ENCODE results near the gene GLIPR1L2.

The GLIPR1L2 gene

DNA sequence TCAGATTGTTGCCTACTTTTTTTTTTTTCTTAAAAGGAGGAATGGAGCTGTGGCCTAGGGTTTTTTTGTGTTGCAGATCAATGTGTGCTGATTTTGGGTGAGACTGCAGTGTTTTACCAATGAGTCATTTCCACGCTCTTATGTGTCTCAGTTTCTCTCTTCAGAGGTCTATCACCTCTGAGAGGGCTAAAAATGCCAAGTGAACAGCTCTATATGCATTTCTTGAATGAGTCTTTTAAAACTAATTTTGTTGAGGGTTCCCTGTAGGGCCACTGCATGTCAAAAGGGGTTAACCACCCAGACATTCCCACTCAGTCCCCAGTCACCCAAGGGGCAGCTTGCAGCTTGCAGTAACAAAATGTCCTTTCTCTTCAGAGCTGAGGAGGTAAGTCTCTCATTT, 24.3 kb upstream of the GLIPR1L2 start:
- Histone ChIP-seq H3K4me1 (ENCODE audit: control insufficient read depth in 5 of 5, insufficient read depth in 5 of 5, low read length in 5 of 5) (no peaks in the 10 kb centered on the region), H3K36me3 (ENCODE audit: control insufficient read depth in 5 of 5, insufficient read depth in 5 of 5, low read length in 5 of 5) (peaks cover 0 to 5% (median 0%) of the 10 kb centered on the region in 5 donors), H3K27me3 (ENCODE audit: control insufficient read depth in 5 of 5, insufficient read depth in 4 of 5, low read length in 5 of 5) (no peaks in the 10 kb centered on the region), H3K9me3 (ENCODE audit: control insufficient read depth in 5 of 5, low read length in 5 of 5) (no peaks in the 10 kb centered on the region), H3K4me3 (ENCODE audit: low read depth in 1 of 5, low read length in 5 of 5) (no peak overlapping the region), H3K27ac (ENCODE audit: low read depth, low read length) (no peak overlapping the region), H3K9ac (ENCODE audit: low read length in 5 of 5) (no peak overlapping the region)

DNA sequence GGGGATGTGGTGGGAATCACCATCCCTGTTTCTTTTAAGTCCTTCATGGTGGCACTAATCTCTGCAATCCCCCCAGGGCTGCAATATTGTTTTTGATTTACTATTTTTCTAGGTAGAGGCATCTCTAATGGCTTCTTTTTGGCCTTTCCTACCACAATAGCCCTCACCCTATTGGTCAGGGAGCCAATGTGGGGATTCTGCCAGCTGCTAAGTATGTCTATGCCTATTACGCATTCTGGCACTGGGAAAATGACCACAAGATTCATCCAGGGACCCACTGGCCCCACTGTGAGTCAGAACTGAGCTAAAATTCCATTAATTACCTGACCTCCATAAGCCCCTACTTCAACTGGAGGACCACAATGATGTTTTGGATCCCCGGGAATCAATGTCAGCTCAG, 15.9 kb upstream of the GLIPR1L2 start:
- Histone ChIP-seq H3K36me3 (ENCODE audit: control insufficient read depth in 5 of 5, insufficient read depth in 5 of 5, low read length in 5 of 5) (peaks cover 0 to 5% (median 0%) of the 10 kb centered on the region in 5 donors), H3K4me1 (ENCODE audit: control insufficient read depth in 5 of 5, insufficient read depth in 5 of 5, low read length in 5 of 5) (peaks cover 0 to 15% (median 4%) of the 10 kb centered on the region in 5 donors), H3K4me3 (ENCODE audit: low read depth in 1 of 5, low read length in 5 of 5) (no peak overlapping the region), H3K9me3 (ENCODE audit: control insufficient read depth in 5 of 5, low read length in 5 of 5) (no peaks in the 10 kb centered on the region), H3K9ac (ENCODE audit: low read length in 5 of 5) (no peak overlapping the region), H3K27me3 (ENCODE audit: control insufficient read depth in 5 of 5, insufficient read depth in 4 of 5, low read length in 5 of 5) (no peaks in the 10 kb centered on the region), H3K27ac (ENCODE audit: low read depth, low read length) (no peak overlapping the region)

DNA sequence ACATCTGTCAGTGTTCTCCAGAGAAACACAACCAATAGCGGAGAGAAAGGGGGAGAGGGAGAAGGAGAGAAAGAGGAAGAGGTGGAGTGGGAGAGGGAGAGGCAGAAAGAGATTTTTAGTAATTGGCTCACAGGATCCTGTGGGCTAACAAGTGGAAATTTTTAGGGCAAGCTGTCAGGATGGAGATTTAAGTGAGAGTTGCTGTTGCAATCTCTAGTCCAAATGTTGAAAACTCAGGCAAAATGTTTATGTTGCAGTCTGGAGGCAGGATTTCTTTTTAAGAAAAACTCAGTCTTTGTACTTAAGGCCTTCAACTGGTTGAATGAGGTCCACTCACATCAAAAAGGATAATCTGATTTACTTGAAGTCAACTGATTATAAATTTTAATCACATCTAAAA, 12.5 kb upstream of the GLIPR1L2 start:
- no peak overlapping the region for H3K9ac ChIP-seq (ENCODE audit: low read length in 5 of 5)
- H3K27ac ChIP-seq (ENCODE audit: low read depth, low read length) = no peak overlapping the region
- no peaks in the 10 kb centered on the region for H3K36me3 ChIP-seq (ENCODE audit: control insufficient read depth in 5 of 5, insufficient read depth in 5 of 5, low read length in 5 of 5)
- no peaks in the 10 kb centered on the region for H3K27me3 ChIP-seq (ENCODE audit: control insufficient read depth in 5 of 5, insufficient read depth in 4 of 5, low read length in 5 of 5)
- H3K9me3 ChIP-seq (ENCODE audit: control insufficient read depth in 5 of 5, low read length in 5 of 5) = no peaks in the 10 kb centered on the region
- peaks cover 0 to 15% (median 4%) of the 10 kb centered on the region in 5 donors for H3K4me1 ChIP-seq (ENCODE audit: control insufficient read depth in 5 of 5, insufficient read depth in 5 of 5, low read length in 5 of 5)
- H3K4me3 ChIP-seq (ENCODE audit: low read depth in 1 of 5, low read length in 5 of 5) = no peak overlapping the region

DNA sequence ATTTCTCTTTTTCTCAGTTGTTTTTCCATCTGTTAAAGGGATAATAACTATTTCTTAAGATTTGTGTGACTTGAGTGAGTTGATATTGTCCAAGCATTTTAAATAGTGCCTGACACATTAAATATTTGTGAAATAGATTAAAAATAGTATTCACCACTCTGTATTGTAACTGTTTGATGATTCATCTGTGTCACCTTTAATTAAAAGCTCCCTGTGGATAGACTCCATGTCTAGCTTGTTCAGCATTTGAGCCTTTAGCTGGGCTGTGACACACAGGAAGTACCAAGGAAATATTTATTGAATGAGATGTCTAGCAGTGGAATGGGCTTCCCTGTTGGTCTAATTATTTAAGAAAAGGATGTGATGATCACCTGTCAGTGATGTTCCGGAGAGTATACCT, 1.8 kb upstream of the GLIPR1L2 start:
- Histone ChIP-seq H3K4me3 (ENCODE audit: low read depth in 1 of 5, low read length in 5 of 5) (peak overlapping the region in 1 of 5 donors; percentile 94), H3K27me3 (ENCODE audit: control insufficient read depth in 5 of 5, insufficient read depth in 4 of 5, low read length in 5 of 5) (no peaks in the 10 kb centered on the region), H3K4me1 (ENCODE audit: control insufficient read depth in 5 of 5, insufficient read depth in 5 of 5, low read length in 5 of 5) (peaks cover 0 to 21% (median 16%) of the 10 kb centered on the region in 5 donors), H3K36me3 (ENCODE audit: control insufficient read depth in 5 of 5, insufficient read depth in 5 of 5, low read length in 5 of 5) (peaks cover 0 to 3% (median 0%) of the 10 kb centered on the region in 5 donors), H3K9me3 (ENCODE audit: control insufficient read depth in 5 of 5, low read length in 5 of 5) (no peaks in the 10 kb centered on the region), H3K9ac (ENCODE audit: low read length in 5 of 5) (peak overlapping the region in 2 of 5 donors; percentile 18 to 26), H3K27ac (ENCODE audit: low read depth, low read length) (no peak overlapping the region)

DNA sequence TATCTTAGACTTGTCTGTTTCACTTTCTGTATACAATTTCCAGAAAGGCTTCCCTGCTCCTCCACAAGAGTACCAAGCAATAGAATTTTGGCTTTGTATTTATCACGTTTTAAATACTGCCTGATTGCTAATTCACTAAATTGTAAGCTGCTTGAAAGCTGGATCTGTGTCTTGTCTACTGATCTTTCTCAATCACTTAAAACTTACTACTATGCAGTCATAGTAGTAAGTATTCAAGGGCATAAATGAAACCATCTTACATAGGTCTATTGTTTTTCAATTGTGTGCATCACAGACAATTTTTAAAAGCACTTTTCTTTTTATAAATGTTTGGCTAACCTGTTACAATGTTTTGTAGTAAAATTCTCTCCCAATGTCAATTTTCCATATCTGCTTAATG, 1.2 kb upstream of the GLIPR1L2 start:
- H3K9ac ChIP-seq (ENCODE audit: low read length in 5 of 5) = peak overlapping the region in 4 of 5 donors; percentile 1 to 84 (median 49)
- peaks cover 0 to 3% (median 0%) of the 10 kb centered on the region in 5 donors for H3K36me3 ChIP-seq (ENCODE audit: control insufficient read depth in 5 of 5, insufficient read depth in 5 of 5, low read length in 5 of 5)
- H3K9me3 ChIP-seq (ENCODE audit: control insufficient read depth in 5 of 5, low read length in 5 of 5) = no peaks in the 10 kb centered on the region
- H3K27me3 ChIP-seq (ENCODE audit: control insufficient read depth in 5 of 5, insufficient read depth in 4 of 5, low read length in 5 of 5) = no peaks in the 10 kb centered on the region
- peaks cover 0 to 21% (median 16%) of the 10 kb centered on the region in 5 donors for H3K4me1 ChIP-seq (ENCODE audit: control insufficient read depth in 5 of 5, insufficient read depth in 5 of 5, low read length in 5 of 5)
- peak overlapping the region in 4 of 5 donors; percentile 62 to 94 (median 90) for H3K4me3 ChIP-seq (ENCODE audit: low read depth in 1 of 5, low read length in 5 of 5)
- peak overlapping the region; percentile 95 for H3K27ac ChIP-seq (ENCODE audit: low read depth, low read length)

DNA sequence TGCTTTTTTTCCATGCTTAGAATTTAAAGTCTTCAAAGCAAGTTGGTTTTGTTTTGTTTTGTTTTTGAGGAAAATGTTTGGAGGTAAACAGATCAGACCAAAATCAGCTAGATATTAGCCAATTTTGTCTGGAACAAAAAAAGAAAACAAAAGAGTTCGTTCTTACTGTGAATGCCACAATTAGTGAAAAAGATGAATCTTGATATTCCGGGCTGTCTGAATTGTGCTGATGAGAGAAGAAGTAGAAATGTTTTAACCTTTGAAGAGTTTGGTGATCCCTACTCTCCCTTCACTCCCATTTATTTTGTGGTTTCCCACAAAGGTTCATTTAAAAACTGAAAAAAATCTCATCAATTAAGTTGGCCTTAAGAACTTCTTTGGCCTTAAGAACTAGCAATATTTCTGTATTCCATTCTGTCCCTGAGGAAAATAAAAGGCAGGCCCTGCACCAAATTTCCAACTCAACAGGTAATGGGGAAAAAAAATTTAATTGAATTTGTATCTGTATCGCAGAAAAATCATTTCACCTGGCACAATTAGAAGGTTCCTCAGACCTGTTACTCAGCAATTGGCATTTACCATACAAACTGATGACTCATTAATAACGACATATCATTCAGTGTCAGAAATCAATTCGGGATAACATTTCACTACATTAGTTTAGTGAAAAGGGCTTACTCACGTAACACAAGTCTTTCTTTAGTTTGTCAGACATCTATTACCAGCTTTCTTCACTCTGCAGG, 562 bp upstream of the GLIPR1L2 start:
- H3K27me3 ChIP-seq (ENCODE audit: control insufficient read depth in 5 of 5, insufficient read depth in 4 of 5, low read length in 5 of 5) = no peaks in the 10 kb centered on the region
- peaks cover 0 to 3% (median 0%) of the 10 kb centered on the region in 5 donors for H3K36me3 ChIP-seq (ENCODE audit: control insufficient read depth in 5 of 5, insufficient read depth in 5 of 5, low read length in 5 of 5)
- peak overlapping the region; percentile 95 for H3K27ac ChIP-seq (ENCODE audit: low read depth, low read length)
- H3K4me1 ChIP-seq (ENCODE audit: control insufficient read depth in 5 of 5, insufficient read depth in 5 of 5, low read length in 5 of 5) = peaks cover 0 to 21% (median 16%) of the 10 kb centered on the region in 5 donors
- H3K4me3 ChIP-seq (ENCODE audit: low read depth in 1 of 5, low read length in 5 of 5) = peak overlapping the region; percentile 62 to 94 (median 88)
- peak overlapping the region; percentile 60 to 95 (median 72) for H3K9ac ChIP-seq (ENCODE audit: low read length in 5 of 5)
- no peaks in the 10 kb centered on the region for H3K9me3 ChIP-seq (ENCODE audit: control insufficient read depth in 5 of 5, low read length in 5 of 5)

DNA sequence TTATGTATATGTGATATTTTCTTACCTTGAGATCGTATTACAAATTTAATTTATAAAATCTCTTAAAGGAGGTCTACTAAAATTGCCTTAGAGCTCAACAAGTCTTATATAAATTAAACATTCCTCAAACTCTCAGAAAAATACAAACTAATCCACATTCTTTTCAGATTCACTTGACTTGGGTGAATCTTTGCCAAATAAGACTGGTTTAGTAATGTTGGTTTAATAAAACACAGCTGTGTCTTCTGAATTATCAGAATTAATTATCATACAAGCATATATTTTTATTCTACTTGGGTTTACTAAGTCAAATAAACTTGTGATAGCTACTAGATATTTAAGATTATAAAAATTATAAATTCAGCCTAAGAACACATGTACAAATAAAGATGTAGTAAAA, 13.3 kb downstream of the GLIPR1L2 start:
- H3K9ac ChIP-seq (ENCODE audit: low read length in 5 of 5) = no peak overlapping the region
- no peaks in the 10 kb centered on the region for H3K27me3 ChIP-seq (ENCODE audit: control insufficient read depth in 5 of 5, insufficient read depth in 4 of 5, low read length in 5 of 5)
- H3K27ac ChIP-seq (ENCODE audit: low read depth, low read length) = no peak overlapping the region
- H3K4me1 ChIP-seq (ENCODE audit: control insufficient read depth in 5 of 5, insufficient read depth in 5 of 5, low read length in 5 of 5) = no peaks in the 10 kb centered on the region
- H3K36me3 ChIP-seq (ENCODE audit: control insufficient read depth in 5 of 5, insufficient read depth in 5 of 5, low read length in 5 of 5) = no peaks in the 10 kb centered on the region
- H3K4me3 ChIP-seq (ENCODE audit: low read depth in 1 of 5, low read length in 5 of 5) = no peak overlapping the region
- no peaks in the 10 kb centered on the region for H3K9me3 ChIP-seq (ENCODE audit: control insufficient read depth in 5 of 5, low read length in 5 of 5)

DNA sequence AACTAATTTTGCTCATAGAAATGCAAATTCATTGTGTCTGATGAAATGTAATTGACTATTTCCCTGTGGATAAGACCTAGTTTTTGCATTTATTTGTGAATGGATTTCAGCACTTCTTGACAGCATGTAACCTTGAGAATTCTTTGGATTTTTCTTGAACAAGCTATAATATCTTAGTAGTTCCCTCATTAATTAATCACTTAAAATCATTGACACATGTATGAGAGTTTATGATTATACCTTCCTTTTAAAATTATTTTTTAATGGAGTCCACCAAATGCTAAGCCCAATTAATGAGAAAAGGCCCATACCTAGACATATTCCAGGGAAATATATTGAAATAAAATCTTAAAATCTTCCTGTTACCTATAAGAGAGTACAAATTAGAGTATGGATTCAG, 16.8 kb downstream of the GLIPR1L2 start:
- H3K9ac ChIP-seq (ENCODE audit: low read length in 5 of 5) = no peak overlapping the region
- no peaks in the 10 kb centered on the region for H3K36me3 ChIP-seq (ENCODE audit: control insufficient read depth in 5 of 5, insufficient read depth in 5 of 5, low read length in 5 of 5)
- H3K27ac ChIP-seq (ENCODE audit: low read depth, low read length) = no peak overlapping the region
- H3K9me3 ChIP-seq (ENCODE audit: control insufficient read depth in 5 of 5, low read length in 5 of 5) = no peaks in the 10 kb centered on the region
- H3K4me1 ChIP-seq (ENCODE audit: control insufficient read depth in 5 of 5, insufficient read depth in 5 of 5, low read length in 5 of 5) = no peaks in the 10 kb centered on the region
- no peak overlapping the region for H3K4me3 ChIP-seq (ENCODE audit: low read depth in 1 of 5, low read length in 5 of 5)
- H3K27me3 ChIP-seq (ENCODE audit: control insufficient read depth in 5 of 5, insufficient read depth in 4 of 5, low read length in 5 of 5) = no peaks in the 10 kb centered on the region

DNA sequence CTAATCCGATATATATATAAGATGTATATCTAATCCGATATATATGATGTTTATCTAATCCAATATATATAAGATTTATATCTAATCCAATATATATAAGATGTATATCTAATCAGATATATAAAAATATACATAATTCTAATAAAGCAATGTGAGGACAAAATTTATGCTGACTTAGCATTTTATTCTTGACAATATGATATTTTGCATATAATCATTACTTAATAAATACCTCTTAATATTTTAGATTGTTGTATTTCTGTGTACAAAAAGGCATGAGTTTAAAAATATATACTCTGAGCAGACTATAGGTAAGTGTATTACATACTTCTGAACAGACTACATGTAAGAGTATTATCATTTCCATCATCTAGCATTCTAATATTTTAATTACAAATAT, 18.9 kb downstream of the GLIPR1L2 start:
- no peaks in the 10 kb centered on the region for H3K4me1 ChIP-seq (ENCODE audit: control insufficient read depth in 5 of 5, insufficient read depth in 5 of 5, low read length in 5 of 5)
- no peaks in the 10 kb centered on the region for H3K36me3 ChIP-seq (ENCODE audit: control insufficient read depth in 5 of 5, insufficient read depth in 5 of 5, low read length in 5 of 5)
- no peaks in the 10 kb centered on the region for H3K9me3 ChIP-seq (ENCODE audit: control insufficient read depth in 5 of 5, low read length in 5 of 5)
- H3K27me3 ChIP-seq (ENCODE audit: control insufficient read depth in 5 of 5, insufficient read depth in 4 of 5, low read length in 5 of 5) = no peaks in the 10 kb centered on the region
- H3K27ac ChIP-seq (ENCODE audit: low read depth, low read length) = no peak overlapping the region
- H3K9ac ChIP-seq (ENCODE audit: low read length in 5 of 5) = no peak overlapping the region
- no peak overlapping the region for H3K4me3 ChIP-seq (ENCODE audit: low read depth in 1 of 5, low read length in 5 of 5)

DNA sequence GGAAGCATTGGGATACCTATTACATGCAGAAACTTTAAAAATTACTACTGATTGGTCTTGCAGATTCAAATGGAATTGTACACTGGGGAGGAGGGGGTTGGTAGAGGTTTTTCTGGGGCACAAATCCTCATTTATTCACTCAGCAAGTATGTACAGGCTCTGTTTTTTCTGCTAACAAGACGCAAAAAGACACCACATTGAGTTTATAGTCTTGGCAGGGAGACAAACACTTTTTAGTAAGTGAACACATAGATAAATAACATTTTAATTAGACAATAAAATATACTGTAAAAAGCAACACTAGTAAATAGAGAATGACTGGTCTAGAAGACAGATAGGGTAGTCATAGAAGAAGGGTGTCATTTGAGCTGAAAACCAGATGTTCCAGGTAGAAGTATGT, 23.8 kb downstream of the GLIPR1L2 start:
- Histone ChIP-seq H3K27ac (ENCODE audit: low read depth, low read length) (no peak overlapping the region), H3K9me3 (ENCODE audit: control insufficient read depth in 5 of 5, low read length in 5 of 5) (no peaks in the 10 kb centered on the region), H3K4me3 (ENCODE audit: low read depth in 1 of 5, low read length in 5 of 5) (no peak overlapping the region), H3K4me1 (ENCODE audit: control insufficient read depth in 5 of 5, insufficient read depth in 5 of 5, low read length in 5 of 5) (no peaks in the 10 kb centered on the region), H3K27me3 (ENCODE audit: control insufficient read depth in 5 of 5, insufficient read depth in 4 of 5, low read length in 5 of 5) (no peaks in the 10 kb centered on the region), H3K36me3 (ENCODE audit: control insufficient read depth in 5 of 5, insufficient read depth in 5 of 5, low read length in 5 of 5) (no peaks in the 10 kb centered on the region), H3K9ac (ENCODE audit: low read length in 5 of 5) (no peak overlapping the region)
